Stimulated activated CD4-positive, alpha-beta T cell treated with anti-CD3 and anti-CD28 coated beads, Interleukin-1b, Interleukin-23, amount 100 ng/mL, for 48 hours (primary cell): Measurements from ENCODE around the gene WNT5A.

Source experiments
- DNase-seq: peaks from one replicate; pipeline ENCODE4 v3.0.0-alpha.2; 2020

WNT5A gene

GRCh38 chr3:55442861-55443260 lies 44.2 kb downstream of the WNT5A start:
- no peak for DNase-seq

GRCh38 chr3:55441499-55441898 lies 45.6 kb downstream of the WNT5A start:
- no peak for DNase-seq

GRCh38 chr3:55440104-55440708 lies 46.9 kb downstream of the WNT5A start:
- DNase-seq = no peak

- DNase-seq = no peak
These were observed 47.4 kb downstream of the WNT5A start for GRCh38 chr3:55439657-55440056.

- no peak for DNase-seq
These were observed 50.5 kb downstream of the WNT5A start for GRCh38 chr3:55436644-55437043.

GRCh38 chr3:55435491-55435890 lies 51.6 kb downstream of the WNT5A start:
- DNase-seq = no peak

- DNase-seq = no peak
These were observed 52.3 kb downstream of the WNT5A start for GRCh38 chr3:55434789-55435188.

GRCh38 chr3:55431041-55431440 lies 56.1 kb downstream of the WNT5A start:
- DNase-seq = no peak

- DNase-seq = no peak
These were observed 59.4 kb downstream of the WNT5A start for GRCh38 chr3:55427739-55428138.

- no peak for DNase-seq
These were observed 60.6 kb downstream of the WNT5A start for GRCh38 chr3:55426486-55426885.

- no peak for DNase-seq
These were observed 63.3 kb downstream of the WNT5A start for GRCh38 chr3:55423782-55424181.

GRCh38 chr3:55417211-55417610 lies 69.9 kb downstream of the WNT5A start:
- DNase-seq = no peak

- no peak for DNase-seq
These were observed 70.7 kb downstream of the WNT5A start for GRCh38 chr3:55416331-55416821.
